ENCODE results near the gene SRPRA. TPM values are rescaled to one million over a fixed set of nuclear protein-coding genes. Genes with fewer than 3 reads are reported as not detected.

The SRPRA gene
- total and polyA plus RNA-seq, 10 of the 15 experiments (the other 5 are each of a cell fraction or from before 2014, with no cell fraction given) = 29.6 to 131 (median 92.8) TPM

- Histone ChIP-seq H2AFZ (ENCODE audit: control insufficient read depth, low read depth, low read length) (peak overlapping the region; percentile 59), H3K27me3 (replicated peaks in 1 of 2; ENCODE audit: control insufficient read depth in 2 of 2, insufficient read depth in 2 of 2, low read length in 1 of 2) (no peaks in the 10 kb centered on the region), H3K9me3 (replicated peaks; ENCODE audit: control insufficient read depth, insufficient read depth, low read length) (no peaks in the 10 kb centered on the region), H4K20me1 (ENCODE audit: control insufficient read depth, insufficient read depth) (no peaks in the 10 kb centered on the region; the same call in 1 of the 2 replicates), H3K4me1 (ENCODE audit: control insufficient read depth, insufficient read depth, low read length) (peaks cover 3% of the 10 kb centered on the region; the same call in 1 of the 2 replicates), H3K79me2 (ENCODE audit: control insufficient read depth, insufficient read depth, low read length) (peaks cover 37% of the 10 kb centered on the region), H3K27ac (ENCODE audit: control insufficient read depth, insufficient read depth) (peak overlapping the region; percentile 85), H3K4me2 (ENCODE audit: control insufficient read depth, insufficient read depth) (peak overlapping the region; percentile 98), H3K9ac (ENCODE audit: control insufficient read depth, insufficient read depth, low read length) (peak overlapping the region; percentile 97), H3K4me3 (peak overlapping the region; percentile 92), H3K36me3 (ENCODE audit: control insufficient read depth in 2 of 2, insufficient read depth in 2 of 2, low read length in 1 of 2) (peaks cover 21 to 53% of the 10 kb centered on the region in 2 experiments)
- ATAC-seq = peak; percentile 21
- no TSS peak for BruUV-seq (replicated peaks)
- in situ Hi-C loops (cut with MboI) = no loop called here
- ChIA-PET SMC1A (ENCODE audit: uncharacterized antibody, unreplicated experiment) (interaction anchor here (0.7 to 1.2 kb wide), 2 partner anchors 10 to 57 kb away, joined by 3 read pairs; partner anchors contain the start of genes FAM118B and RPUSD4), RAD21 (ENCODE audit: unreplicated experiment) (interaction anchor here (0.6 kb wide), 1 partner anchor 325 kb away, joined by 3 read pairs; no protein-coding TSS in a partner anchor), POLR2A (interaction anchor here (0.6 to 2.9 kb wide), 7 partner anchors 12 to 51 kb away, joined by 3 to 10 read pairs (median 3); partner anchors contain the start of gene TIRAP), CTCF (interaction anchor here (0.6 to 2.4 kb wide), 3 partner anchors 42 to 284 kb away, joined by 4 to 7 read pairs (median 5); no protein-coding TSS in a partner anchor)
- intact Hi-C loops (cut with micrococcal nuclease; ENCODE audit: unreplicated experiment) = loop anchor here (2.0 to 5.0 kb wide), 2 partner anchors 36 to 56 kb away; partner anchors contain the start of genes DCPS, FAM118B and RPUSD4
- FAIRE-seq = no peak
- under 1% methylated on average over 23 of the region's 23 CpGs for WGBS (ENCODE audit: insufficient coverage, insufficient replicate concordance, low lambda C conversion rate, missing lambda C conversion rate)
- TF ChIP-seq NFYB (IDR thresholded peaks at IDR 0.05; ENCODE audit: insufficient read depth, low read depth, low read length) (no peak), POLR2AphosphoS2 (IDR thresholded peaks at IDR 0.05; ENCODE audit: low read depth, low read length) (no peak), ASH2L (IDR thresholded peaks at IDR 0.05; ENCODE audit: borderline replicate concordance, low read depth) (no peak), ETV6 (conservative IDR thresholded peaks at IDR 0.05 in 1 of 2, IDR thresholded peaks at IDR 0.05 in 1 of 2; ENCODE audit: borderline replicate concordance in 1 of 2, low read depth in 1 of 2) (0 out of 4 replicates have a peak, but pooled peaks of 1 of the 2 experiments have one; percentile 2)
- TF ChIP-seq, protein P1, sequence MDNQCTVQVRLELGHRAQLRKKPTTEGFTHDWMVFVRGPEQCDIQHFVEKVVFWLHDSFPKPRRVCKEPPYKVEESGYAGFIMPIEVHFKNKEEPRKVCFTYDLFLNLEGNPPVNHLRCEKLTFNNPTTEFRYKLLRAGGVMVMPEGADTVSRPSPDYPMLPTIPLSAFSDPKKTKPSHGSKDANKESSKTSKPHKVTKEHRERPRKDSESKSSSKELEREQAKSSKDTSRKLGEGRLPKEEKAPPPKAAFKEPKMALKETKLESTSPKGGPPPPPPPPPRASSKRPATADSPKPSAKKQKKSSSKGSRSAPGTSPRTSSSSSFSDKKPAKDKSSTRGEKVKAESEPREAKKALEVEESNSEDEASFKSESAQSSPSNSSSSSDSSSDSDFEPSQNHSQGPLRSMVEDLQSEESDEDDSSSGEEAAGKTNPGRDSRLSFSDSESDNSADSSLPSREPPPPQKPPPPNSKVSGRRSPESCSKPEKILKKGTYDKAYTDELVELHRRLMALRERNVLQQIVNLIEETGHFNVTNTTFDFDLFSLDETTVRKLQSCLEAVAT (IDR thresholded peaks at IDR 0.05) = no peak
- no peak for DNase-seq (ENCODE audit: low read depth, low spot score)
Measured at GRCh38 chr11:126268361-126268707, 361 bp downstream of the SRPRA start.

Data from GM12878 (cell line).